K562 (cell line): ENCODE data around the gene DBNDD2. TPM values are rescaled to one million over a fixed set of nuclear protein-coding genes. Genes with fewer than 3 reads are reported as not detected.

Source experiments
- BHLHE40 ChIP-seq: IDR thresholded peaks from 2 replicates; pipeline ENCODE4 v1.6.1; 2011; ENCODE audit warnings: low read length, improper control_type of control experiment
- ELF2 ChIP-seq: fragments of 250-450 bp; sonication (Bioruptor Pico); IDR thresholded peaks from 2 replicates; pipeline ENCODE4 v1.5.0; 2021; ENCODE audit warnings: mild to moderate bottlenecking
- HNRNPH1 ChIP-seq: fragments of 200-400 bp; formaldehyde crosslinking; optimal IDR thresholded peaks from 2 replicates; pipeline ENCODE3; 2017; ENCODE audit warnings: low read depth, mild to moderate bottlenecking, low read length, moderate library complexity
- KLF16 ChIP-seq: IDR thresholded peaks from 2 replicates; pipeline ENCODE4 v1.6.1; 2016; ENCODE audit warnings: antibody characterized with exemption
- LCOR ChIP-seq: sonication (generic); formaldehyde crosslinking; IDR thresholded peaks from 2 replicates; pipeline ENCODE4 v1.8.0; 2022; ENCODE audit warnings: mild to moderate bottlenecking, missing genetic modification reagents
- MTA2 ChIP-seq: fragments of 450-650 bp; IDR thresholded peaks from 2 replicates; pipeline ENCODE4 v1.6.1; 2016; ENCODE audit warnings: low read depth
- SREBF1 ChIP-seq: fragments of 150-350 bp; IDR thresholded peaks from 2 replicates; pipeline ENCODE4 v1.6.1; 2014; ENCODE audit warnings: antibody characterized with exemption, low read depth, low read length, borderline replicate concordance
- ZNF197 ChIP-seq: fragments of 200-800 bp; sonication (Bioruptor generic); IDR thresholded peaks from 2 replicates; pipeline ENCODE4 v1.6.1; 2016; ENCODE audit warnings: low read depth, missing genetic modification characterization, missing compliant biosample characterization
- ZNF239 ChIP-seq: fragments of 250-450 bp; sonication (Bioruptor Pico); IDR thresholded peaks from 2 replicates; pipeline ENCODE4 v1.4.0; 2020; ENCODE audit warnings: mild to moderate bottlenecking
- polyA plus RNA-seq, 8 experiments: library from polyadenylated mRNA; depleted of rRNA in 4 of 8; stranded (reverse) in 5 of 8; unstranded in 3 of 8; fragments of >200 nt; fragmentation: Nextera tagmentation in 2 of 8; fragmentation: Illumina TruSeq in 1 of 8; extraction: Ambion mirVana in 2 of 8; extraction: Trizol in 1 of 8; gene quantifications; 2 replicates each; pipeline versions ENCODE4 v1.2.1 to v1.2.3, GENCODE V29; 2011 to 2014; ENCODE audit warnings: inconsistent platforms in 1 of 8, missing spikeins in 1 of 8
- total RNA-seq, 7 experiments: library from RNA; depleted of rRNA in 6 of 7; stranded (reverse); fragments of >200 nt in 6 of 7; fragmentation: Illumina TruSeq in 2 of 7; extraction: Trizol in 2 of 7; gene quantifications; 2 replicates each; pipeline versions ENCODE4 v1.2.1 to v1.2.3, GENCODE V29; 2011 to 2021; ENCODE audit warnings: low replicate concordance in 1 of 7
- TF ChIP-seq, protein P1 (sequence below): fragments of 450-650 bp; formaldehyde crosslinking; IDR thresholded peaks from 2 replicates; pipeline ENCODE4 v1.4.0; 2020; ENCODE audit warnings: mild to moderate bottlenecking, moderate library complexity
- TF ChIP-seq, protein P2 (sequence below): fragments of 450-650 bp; formaldehyde crosslinking; IDR thresholded peaks from 2 replicates; pipeline ENCODE4 v1.4.0; 2020; ENCODE audit warnings: mild to moderate bottlenecking, mixed read lengths
- TF ChIP-seq, protein P3 (sequence below): sonication (generic); formaldehyde crosslinking; IDR thresholded peaks from 2 replicates; pipeline ENCODE4 v1.8.1; 2023; ENCODE audit warnings: mild to moderate bottlenecking, missing genetic modification reagents
- TF ChIP-seq, protein P4 (sequence below): IDR thresholded peaks from 2 replicates; pipeline ENCODE4 v1.6.1; 2011; ENCODE audit not compliant: insufficient read length; ENCODE audit errors: extremely low read depth
- TF ChIP-seq, protein P5 (sequence below): sonication (generic); formaldehyde crosslinking; IDR thresholded peaks from 2 replicates; pipeline ENCODE4 v1.8.1; 2023; ENCODE audit warnings: missing genetic modification reagents, mild to moderate bottlenecking, borderline replicate concordance
- TF ChIP-seq, protein P6 (sequence below): fragments of 250-450 bp; sonication (Bioruptor Pico); IDR thresholded peaks from 2 replicates; pipeline ENCODE4 v1.8.0; 2021; ENCODE audit warnings: moderate library complexity, mild to moderate bottlenecking, inconsistent platforms

The DBNDD2 gene
- total and polyA plus RNA-seq, 9 of the 15 experiments (the other 6 are each of a cell fraction or from before 2014, with no cell fraction given) = 12.8 to 64.0 (median 35.8) TPM

DNA sequence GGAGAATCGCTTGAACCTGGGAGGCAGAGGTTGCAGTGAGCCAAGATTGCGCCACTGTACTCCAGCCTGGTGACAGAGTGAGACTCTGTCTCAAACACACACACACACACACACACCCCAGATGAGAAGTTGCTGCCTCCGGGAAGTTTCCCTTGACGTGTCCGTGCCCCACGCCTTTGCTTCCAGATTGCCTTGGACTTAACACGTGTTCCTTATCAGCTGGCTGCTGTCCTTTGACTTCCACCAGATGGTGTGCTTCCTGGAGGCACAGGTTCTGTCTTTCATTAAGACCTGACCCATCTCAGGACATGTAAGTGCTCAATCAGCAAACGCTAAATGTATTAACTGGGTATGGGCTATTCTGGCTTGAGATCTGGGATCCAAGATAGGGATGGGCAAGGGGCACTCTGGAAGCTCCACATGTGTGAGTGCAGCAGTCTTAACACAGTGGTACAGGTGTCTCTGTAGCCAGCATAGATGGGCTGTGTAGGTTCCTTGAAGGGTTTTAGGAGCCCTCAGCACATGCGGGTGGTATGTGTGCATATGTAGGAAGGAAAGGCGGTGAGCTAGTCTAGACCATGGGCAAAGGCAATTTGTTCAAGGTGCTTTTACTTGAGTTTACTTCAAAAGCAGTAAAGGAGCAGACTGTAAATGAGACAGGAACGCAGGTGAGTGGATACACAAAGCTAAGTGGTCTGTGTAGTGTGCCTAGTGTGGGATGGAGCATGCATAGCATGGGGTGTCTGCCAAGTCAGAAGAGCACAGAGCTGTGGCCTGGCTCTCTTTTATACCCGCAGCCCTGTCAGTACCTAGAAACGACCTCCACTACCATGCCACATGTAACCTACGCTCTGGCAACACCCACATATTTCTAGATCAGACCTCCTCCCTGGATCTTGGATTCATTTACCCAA lies 19.4 kb downstream of the DBNDD2 start (continued):
- TF ChIP-seq ZNF239 (CRISPR knock-in tag) = no peak
- no peak for TF ChIP-seq KLF16
- TF ChIP-seq, protein P1, sequence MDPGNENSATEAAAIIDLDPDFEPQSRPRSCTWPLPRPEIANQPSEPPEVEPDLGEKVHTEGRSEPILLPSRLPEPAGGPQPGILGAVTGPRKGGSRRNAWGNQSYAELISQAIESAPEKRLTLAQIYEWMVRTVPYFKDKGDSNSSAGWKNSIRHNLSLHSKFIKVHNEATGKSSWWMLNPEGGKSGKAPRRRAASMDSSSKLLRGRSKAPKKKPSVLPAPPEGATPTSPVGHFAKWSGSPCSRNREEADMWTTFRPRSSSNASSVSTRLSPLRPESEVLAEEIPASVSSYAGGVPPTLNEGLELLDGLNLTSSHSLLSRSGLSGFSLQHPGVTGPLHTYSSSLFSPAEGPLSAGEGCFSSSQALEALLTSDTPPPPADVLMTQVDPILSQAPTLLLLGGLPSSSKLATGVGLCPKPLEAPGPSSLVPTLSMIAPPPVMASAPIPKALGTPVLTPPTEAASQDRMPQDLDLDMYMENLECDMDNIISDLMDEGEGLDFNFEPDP (CRISPR knock-in tag) = no peak
- TF ChIP-seq, protein P2, sequence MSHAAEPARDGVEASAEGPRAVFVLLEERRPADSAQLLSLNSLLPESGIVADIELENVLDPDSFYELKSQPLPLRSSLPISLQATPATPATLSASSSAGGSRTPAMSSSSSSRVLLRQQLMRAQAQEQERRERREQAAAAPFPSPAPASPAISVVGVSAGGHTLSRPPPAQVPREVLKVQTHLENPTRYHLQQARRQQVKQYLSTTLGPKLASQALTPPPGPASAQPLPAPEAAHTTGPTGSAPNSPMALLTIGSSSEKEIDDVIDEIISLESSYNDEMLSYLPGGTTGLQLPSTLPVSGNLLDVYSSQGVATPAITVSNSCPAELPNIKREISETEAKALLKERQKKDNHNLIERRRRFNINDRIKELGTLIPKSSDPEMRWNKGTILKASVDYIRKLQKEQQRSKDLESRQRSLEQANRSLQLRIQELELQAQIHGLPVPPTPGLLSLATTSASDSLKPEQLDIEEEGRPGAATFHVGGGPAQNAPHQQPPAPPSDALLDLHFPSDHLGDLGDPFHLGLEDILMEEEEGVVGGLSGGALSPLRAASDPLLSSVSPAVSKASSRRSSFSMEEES = no peak
- TF ChIP-seq, protein P3, sequence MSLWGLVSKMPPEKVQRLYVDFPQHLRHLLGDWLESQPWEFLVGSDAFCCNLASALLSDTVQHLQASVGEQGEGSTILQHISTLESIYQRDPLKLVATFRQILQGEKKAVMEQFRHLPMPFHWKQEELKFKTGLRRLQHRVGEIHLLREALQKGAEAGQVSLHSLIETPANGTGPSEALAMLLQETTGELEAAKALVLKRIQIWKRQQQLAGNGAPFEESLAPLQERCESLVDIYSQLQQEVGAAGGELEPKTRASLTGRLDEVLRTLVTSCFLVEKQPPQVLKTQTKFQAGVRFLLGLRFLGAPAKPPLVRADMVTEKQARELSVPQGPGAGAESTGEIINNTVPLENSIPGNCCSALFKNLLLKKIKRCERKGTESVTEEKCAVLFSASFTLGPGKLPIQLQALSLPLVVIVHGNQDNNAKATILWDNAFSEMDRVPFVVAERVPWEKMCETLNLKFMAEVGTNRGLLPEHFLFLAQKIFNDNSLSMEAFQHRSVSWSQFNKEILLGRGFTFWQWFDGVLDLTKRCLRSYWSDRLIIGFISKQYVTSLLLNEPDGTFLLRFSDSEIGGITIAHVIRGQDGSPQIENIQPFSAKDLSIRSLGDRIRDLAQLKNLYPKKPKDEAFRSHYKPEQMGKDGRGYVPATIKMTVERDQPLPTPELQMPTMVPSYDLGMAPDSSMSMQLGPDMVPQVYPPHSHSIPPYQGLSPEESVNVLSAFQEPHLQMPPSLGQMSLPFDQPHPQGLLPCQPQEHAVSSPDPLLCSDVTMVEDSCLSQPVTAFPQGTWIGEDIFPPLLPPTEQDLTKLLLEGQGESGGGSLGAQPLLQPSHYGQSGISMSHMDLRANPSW (CRISPR knock-in tag) = no peak
- TF ChIP-seq, protein P4, sequence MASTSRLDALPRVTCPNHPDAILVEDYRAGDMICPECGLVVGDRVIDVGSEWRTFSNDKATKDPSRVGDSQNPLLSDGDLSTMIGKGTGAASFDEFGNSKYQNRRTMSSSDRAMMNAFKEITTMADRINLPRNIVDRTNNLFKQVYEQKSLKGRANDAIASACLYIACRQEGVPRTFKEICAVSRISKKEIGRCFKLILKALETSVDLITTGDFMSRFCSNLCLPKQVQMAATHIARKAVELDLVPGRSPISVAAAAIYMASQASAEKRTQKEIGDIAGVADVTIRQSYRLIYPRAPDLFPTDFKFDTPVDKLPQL = no peak
- TF ChIP-seq, protein P5, sequence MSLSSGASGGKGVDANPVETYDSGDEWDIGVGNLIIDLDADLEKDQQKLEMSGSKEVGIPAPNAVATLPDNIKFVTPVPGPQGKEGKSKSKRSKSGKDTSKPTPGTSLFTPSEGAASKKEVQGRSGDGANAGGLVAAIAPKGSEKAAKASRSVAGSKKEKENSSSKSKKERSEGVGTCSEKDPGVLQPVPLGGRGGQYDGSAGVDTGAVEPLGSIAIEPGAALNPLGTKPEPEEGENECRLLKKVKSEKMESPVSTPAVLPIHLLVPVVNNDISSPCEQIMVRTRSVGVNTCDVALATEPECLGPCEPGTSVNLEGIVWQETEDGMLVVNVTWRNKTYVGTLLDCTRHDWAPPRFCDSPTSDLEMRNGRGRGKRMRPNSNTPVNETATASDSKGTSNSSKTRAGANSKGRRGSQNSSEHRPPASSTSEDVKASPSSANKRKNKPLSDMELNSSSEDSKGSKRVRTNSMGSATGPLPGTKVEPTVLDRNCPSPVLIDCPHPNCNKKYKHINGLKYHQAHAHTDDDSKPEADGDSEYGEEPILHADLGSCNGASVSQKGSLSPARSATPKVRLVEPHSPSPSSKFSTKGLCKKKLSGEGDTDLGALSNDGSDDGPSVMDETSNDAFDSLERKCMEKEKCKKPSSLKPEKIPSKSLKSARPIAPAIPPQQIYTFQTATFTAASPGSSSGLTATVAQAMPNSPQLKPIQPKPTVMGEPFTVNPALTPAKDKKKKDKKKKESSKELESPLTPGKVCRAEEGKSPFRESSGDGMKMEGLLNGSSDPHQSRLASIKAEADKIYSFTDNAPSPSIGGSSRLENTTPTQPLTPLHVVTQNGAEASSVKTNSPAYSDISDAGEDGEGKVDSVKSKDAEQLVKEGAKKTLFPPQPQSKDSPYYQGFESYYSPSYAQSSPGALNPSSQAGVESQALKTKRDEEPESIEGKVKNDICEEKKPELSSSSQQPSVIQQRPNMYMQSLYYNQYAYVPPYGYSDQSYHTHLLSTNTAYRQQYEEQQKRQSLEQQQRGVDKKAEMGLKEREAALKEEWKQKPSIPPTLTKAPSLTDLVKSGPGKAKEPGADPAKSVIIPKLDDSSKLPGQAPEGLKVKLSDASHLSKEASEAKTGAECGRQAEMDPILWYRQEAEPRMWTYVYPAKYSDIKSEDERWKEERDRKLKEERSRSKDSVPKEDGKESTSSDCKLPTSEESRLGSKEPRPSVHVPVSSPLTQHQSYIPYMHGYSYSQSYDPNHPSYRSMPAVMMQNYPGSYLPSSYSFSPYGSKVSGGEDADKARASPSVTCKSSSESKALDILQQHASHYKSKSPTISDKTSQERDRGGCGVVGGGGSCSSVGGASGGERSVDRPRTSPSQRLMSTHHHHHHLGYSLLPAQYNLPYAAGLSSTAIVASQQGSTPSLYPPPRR (CRISPR knock-in tag) = no peak
- TF ChIP-seq ZNF197 (CRISPR knock-in tag) = no peak
- peak; percentile 75 for TF ChIP-seq BHLHE40
- no peak for TF ChIP-seq LCOR
- TF ChIP-seq MTA2 = 0 out of 2 replicates have a peak, but pooled peaks have one; percentile 14
- TF ChIP-seq, protein P6, sequence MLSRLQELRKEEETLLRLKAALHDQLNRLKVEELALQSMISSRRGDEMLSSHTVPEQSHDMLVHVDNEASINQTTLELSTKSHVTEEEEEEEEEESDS (CRISPR knock-in tag) = no peak
- no peak for TF ChIP-seq ELF2 (CRISPR knock-in tag)
- no peak for TF ChIP-seq HNRNPH1
- TF ChIP-seq SREBF1 = no peak
